HG02885 (cell line): Measurements from ENCODE around the gene RAI1.

Source experiments
- ATAC-seq: cut with Tn5 transposase; IDR thresholded peaks from one replicate; pipeline ENCODE4 v1.9.1; 2021; ENCODE audit warnings: mild to moderate bottlenecking; ENCODE audit not compliant: unreplicated experiment, poor library complexity

Gene RAI1

DNA sequence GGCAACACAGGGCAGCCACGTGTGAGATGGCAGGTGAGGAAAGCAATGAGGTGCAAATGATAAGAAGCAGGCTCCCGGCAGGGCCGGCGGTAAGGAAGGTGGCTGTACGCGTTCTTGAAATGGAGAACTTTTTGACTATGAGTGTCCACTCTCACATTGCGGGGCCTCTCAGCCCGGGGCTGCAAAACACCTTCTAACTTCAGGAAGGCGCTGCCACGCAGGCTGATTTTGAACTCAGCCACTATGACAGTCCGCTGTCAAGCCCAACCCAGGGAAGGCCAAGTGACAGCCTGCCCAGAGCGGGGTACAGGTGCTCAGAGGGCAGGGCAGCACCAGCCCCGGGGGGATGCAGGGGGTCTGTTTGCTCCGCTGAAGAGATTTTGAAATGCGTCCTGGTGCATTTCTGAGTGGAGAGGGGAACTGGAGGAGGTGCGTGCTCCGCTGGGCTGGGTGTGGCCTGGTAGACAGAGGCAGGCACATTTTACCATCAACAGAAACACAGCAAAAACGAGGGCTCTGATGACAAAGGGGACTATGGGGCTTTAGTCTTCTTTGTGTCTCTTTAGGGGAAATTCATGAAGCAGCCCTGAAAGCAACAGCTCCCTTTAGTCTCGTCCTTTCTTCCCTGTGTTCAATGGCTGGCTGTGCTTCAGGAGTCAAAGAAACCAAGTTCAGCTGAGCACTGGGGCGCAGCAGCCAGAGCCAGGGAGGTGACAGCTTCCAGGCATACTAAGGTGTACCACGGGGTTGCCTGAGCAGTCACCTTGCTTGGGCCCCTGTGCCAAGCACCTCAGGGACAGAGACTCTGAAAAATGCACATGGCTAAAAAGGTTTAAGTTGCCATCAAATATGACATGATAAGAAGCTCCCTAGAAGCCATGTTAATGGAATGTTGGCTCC is 170.1 kb downstream of the RAI1 start:
- ATAC-seq: no peak

DNA sequence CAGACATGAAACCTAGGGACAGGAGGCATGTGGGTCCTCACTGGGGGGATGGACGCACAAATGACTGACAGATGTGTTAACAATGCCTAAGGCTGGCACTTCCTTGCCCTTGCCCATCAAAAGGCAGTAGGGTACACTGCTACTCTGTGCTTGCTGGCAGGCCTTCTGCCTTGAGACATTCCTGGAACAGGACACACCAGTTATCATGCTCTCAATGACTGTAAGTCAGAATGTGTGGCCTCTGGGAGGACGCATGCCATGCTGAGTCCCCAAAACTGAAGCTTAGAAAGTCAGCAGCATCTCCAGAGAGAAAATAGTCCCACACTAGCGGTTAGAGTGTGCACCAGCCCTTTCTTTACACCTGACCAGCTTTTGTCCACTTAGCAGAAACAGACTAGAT is 171.7 kb downstream of the RAI1 start:
- ATAC-seq: no peak

DNA sequence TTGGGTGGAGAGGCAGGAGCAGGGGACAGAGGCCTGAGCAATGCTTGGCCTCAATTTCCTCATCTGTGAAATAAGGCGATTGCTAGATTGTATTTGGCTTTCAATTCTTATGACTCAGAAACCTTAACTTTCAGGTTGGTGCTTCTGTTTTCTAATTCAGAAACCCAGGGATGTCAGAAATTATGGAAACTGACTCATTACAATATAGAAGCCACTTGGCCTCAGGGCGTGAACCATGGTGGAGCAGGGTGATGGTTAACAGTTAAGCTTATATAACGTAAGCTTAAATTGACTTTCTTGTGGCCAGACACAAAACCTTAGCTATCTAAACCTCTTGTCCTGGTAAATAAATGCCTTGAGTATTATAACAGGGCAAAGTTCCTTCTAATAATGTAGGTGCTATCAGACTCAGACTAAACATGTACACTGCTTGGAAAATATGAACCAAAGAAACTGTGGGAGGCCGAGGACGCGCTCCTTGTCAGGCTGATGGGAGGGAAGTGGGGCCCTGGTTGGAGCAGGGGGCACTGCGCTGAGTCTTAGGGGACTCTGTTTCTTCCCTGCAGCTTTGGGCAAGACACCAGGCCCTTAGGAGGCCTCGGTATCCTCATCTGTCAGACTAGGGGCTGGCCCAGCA is 172.7 kb downstream of the RAI1 start:
- no peak for ATAC-seq

DNA sequence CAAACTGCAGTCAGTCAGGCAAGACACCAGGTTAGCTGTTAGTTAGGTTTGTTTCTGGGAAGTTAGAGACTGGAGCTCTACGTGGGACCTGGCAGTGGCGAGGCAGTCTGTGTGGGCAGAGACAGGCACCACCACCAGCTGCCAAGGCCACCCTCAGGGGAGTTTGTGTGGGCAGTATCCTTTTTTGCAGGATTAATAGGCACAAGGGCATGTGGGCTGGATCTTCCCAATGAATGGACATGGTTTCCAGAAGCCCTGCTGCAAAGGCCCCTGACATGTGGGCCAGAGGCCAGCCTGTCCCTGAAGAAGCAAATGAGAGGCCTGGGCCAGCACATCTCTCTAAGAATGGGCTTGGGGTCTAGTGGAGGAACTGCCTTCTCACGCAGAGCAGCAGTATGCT is 174.7 kb downstream of the RAI1 start:
- ATAC-seq: no peak

DNA sequence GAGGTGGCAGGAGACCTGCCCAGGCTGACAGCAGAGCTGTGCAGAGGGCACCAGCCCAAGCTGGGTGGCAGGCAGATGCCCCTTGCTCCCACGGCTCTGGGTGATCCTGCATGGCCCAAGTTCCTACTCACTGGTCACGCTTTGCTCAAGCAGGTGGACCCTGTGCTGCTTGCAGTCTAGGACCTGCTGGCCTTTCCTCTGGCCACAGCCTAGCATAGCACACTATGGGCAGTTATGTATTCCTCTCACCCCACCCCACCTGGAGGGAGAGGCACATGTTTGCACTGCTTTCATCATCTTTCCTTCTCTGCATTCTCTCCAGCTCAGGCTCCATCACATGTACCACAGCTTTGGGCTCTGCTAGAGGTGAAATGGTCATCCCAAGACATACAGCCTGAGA is 175.1 kb downstream of the RAI1 start:
- no peak for ATAC-seq

DNA sequence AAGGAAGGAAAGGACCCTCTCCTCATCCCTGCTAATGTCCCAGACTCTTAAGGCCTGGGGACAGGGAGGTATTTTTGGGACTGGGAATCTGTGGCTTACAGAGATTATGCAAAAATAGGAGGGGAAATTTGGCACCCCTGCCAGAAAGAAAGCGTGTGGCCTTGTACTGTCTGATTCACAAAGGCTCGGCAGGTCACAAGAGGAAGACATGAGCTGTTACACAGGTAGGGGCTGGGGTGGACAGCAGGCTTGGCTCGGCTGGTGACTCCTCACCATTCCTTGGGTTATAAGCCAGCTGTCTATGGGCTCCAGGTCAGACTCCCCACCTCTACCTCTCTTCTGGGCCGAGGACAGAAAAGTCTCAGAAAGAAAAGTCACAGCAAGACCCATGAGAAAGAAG is 176.2 kb downstream of the RAI1 start:
- ATAC-seq: no peak

DNA sequence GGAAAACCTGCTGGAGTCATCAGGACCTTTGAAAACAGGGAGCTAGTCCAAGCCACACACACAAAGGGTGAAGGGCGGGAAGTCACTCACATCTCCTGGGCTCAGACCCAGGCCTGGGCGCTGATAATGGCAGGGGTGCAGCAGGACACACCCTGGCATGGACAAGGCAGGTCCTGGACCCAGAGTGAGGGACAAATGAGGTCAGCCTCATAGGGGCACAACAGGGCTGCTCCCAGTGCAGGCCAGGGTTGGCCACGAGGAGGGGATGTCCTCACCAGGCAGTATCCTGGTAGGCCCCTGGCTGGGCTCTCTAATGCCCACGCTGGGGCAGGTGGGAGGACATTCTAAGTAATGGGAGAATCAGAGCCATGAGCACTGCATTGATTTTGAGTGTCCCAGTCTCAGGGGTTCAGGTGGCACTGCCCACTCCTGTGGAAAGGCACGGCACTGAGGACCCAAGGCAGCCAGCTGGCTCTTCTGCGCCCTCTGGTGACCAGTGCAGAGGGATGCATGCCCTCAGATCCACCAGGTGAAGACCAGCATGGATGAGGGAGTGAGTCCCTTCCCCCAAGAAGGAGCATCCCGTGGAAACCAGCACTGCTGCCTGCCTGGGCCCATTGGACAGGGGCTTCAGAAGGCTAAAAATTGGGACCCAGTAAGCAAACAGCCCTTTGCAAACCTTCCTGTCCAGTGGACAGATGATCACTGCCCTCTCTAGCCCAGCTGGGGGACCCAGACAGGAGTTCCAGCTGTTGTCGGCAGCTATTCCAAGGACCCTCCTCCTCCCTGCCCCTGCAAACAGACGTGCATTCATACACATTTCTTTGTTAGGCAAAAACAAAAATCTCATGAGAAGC is 178.9 kb downstream of the RAI1 start:
- ATAC-seq: no peak

DNA sequence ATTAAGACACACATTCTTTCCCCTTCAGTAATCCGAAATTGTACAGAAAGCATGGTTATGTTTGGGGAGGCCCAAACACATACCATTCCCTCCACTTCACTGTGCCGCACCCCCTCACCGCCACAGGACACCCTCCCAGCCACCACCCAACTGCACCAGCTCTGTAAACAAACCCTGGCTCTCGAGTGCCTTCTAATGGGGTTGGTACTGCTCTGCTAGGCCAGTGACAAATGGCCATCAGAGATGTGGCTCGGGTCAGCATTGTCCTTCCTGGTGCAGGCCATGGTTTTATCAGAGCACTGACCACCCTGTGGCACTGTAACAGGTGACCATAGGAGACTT is 179.5 kb downstream of the RAI1 start:
- no peak for ATAC-seq
